Stomach smooth muscle (tissue), 2 donors: ENCODE measurements around the gene GJB5.

Experiments used
- H3K27ac ChIP-seq: one replicate; pipeline ENCODE4 v1.7.0; 2013; ENCODE audit warnings: mild to moderate bottlenecking, low read length, inconsistent platforms
- H3K27me3 ChIP-seq, 2 donors: one replicate each; pipeline ENCODE4 v1.7.0; 2013; ENCODE audit warnings: low read length in 2 of 2; ENCODE audit not compliant: insufficient read depth in 2 of 2, control insufficient read depth in 1 of 2
- H3K36me3 ChIP-seq, 2 donors: one replicate each; pipeline ENCODE4 v1.7.0; 2013; ENCODE audit warnings: low read length in 2 of 2; ENCODE audit not compliant: control insufficient read depth in 2 of 2, insufficient read depth in 2 of 2
- H3K4me1 ChIP-seq: one replicate; pipeline ENCODE4 v1.7.0; 2013; ENCODE audit warnings: low read length; ENCODE audit not compliant: control insufficient read depth, insufficient read depth
- H3K4me3 ChIP-seq, 2 donors: one replicate each; pipeline ENCODE4 v1.7.0; 2013; ENCODE audit warnings: low read length in 2 of 2
- H3K9ac ChIP-seq, 2 donors: one replicate each; pipeline ENCODE4 v1.7.0; 2013; ENCODE audit warnings: low read length in 2 of 2, mild to moderate bottlenecking in 1 of 2
- H3K9me3 ChIP-seq, 2 donors: one replicate each; pipeline ENCODE4 v1.7.0; 2013; ENCODE audit warnings: low read length in 2 of 2; ENCODE audit not compliant: control insufficient read depth in 2 of 2
- donor health status: healthy.
- donor health status: Pancreatic carcinoma.

The GJB5 gene

DNA sequence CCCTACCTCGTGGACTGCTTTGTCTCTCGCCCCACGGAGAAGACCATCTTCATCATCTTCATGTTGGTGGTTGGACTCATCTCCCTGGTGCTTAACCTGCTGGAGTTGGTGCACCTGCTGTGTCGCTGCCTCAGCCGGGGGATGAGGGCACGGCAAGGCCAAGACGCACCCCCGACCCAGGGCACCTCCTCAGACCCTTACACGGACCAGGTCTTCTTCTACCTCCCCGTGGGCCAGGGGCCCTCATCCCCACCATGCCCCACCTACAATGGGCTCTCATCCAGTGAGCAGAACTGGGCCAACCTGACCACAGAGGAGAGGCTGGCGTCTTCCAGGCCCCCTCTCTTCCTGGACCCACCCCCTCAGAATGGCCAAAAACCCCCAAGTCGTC, 39.9 kb downstream of the GJB5 start:
- Histone ChIP-seq H3K36me3 (peaks cover 0 to 9% of the 10 kb centered on the region in 2 donors), H3K9me3 (no peaks in the 10 kb centered on the region), H3K9ac (no peak overlapping the region), H3K27ac (no peak overlapping the region), H3K4me1 (peaks cover 4% of the 10 kb centered on the region), H3K27me3 (peaks cover 16 to 17% of the 10 kb centered on the region in 2 donors), H3K4me3 (peak overlapping the region in 1 of 2 donors; percentile 40)

DNA sequence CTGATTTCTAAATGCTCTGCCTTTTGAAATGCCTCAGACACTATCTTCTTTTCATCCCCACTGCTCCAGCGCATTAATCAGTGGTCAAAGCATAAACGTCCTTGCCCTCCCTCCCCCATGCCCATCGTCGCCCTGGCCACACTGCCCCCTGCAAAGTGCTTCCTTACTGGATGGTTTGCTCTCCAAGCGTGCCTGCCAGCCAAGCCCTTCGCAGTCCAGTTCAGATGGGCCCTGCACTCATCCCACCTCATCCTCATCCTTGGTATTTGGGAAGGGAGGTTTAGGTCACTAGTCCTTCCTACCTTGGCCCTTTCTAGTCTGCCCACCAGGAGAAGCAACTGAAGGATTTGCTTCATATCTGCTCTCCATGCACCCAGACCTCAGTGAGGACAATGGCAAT, 41.1 kb downstream of the GJB5 start:
- Histone ChIP-seq H3K4me1 (peaks cover 4% of the 10 kb centered on the region), H3K9ac (no peak overlapping the region), H3K9me3 (no peaks in the 10 kb centered on the region), H3K4me3 (peak overlapping the region in 1 of 2 donors; percentile 54), H3K36me3 (peaks cover 0 to 9% of the 10 kb centered on the region in 2 donors), H3K27me3 (peaks cover 16 to 17% of the 10 kb centered on the region in 2 donors), H3K27ac (no peak overlapping the region)

- peaks cover 0 to 9% of the 10 kb centered on the region in 2 donors for H3K36me3 ChIP-seq
- no peaks in the 10 kb centered on the region for H3K9me3 ChIP-seq
- H3K4me1 ChIP-seq, result peaks cover 4% of the 10 kb centered on the region
- H3K9ac ChIP-seq, result no peak overlapping the region
- H3K4me3 ChIP-seq, result peak overlapping the region in 1 of 2 donors; percentile 54
- H3K27me3 ChIP-seq, result peaks cover 14 to 15% of the 10 kb centered on the region in 2 donors
- H3K27ac ChIP-seq, result no peak overlapping the region
Measured at GRCh38 chr1:34796990-34797389, 42.1 kb downstream of the GJB5 start.

GRCh38 chr1:34800214-34800613, 45.4 kb downstream of the GJB5 start:
- Histone ChIP-seq H3K27ac (no peak overlapping the region), H3K27me3 (no peaks in the 10 kb centered on the region), H3K4me3 (no peak overlapping the region), H3K9me3 (no peaks in the 10 kb centered on the region), H3K9ac (no peak overlapping the region), H3K36me3 (no peaks in the 10 kb centered on the region), H3K4me1 (no peaks in the 10 kb centered on the region)

GRCh38 chr1:34803770-34804169, 48.9 kb downstream of the GJB5 start:
- Histone ChIP-seq H3K9me3 (no peaks in the 10 kb centered on the region), H3K4me1 (no peaks in the 10 kb centered on the region), H3K27ac (no peak overlapping the region), H3K27me3 (no peaks in the 10 kb centered on the region), H3K4me3 (no peak overlapping the region), H3K9ac (no peak overlapping the region), H3K36me3 (no peaks in the 10 kb centered on the region)

DNA sequence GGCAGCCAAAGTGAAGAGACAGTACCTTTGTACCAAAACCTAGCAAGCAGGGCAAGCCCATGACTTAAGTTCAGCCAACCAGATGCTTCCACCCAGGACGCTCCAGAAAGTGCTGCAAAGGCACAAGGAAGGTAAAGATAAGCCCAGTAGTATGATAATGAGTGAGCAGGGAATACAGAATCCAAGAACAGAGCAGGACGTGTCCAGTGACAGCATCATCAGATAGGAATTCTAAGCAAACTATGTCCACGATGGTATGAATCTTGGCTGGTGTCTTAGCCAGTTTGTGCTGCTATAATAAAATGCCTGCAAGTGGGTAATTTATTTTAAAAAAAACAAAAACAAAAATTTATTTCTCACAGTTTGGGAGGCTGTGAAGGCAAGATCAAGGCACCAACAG, 51.5 kb downstream of the GJB5 start:
- no peak overlapping the region for H3K27ac ChIP-seq
- H3K27me3 ChIP-seq, result no peaks in the 10 kb centered on the region
- H3K9ac ChIP-seq, result no peak overlapping the region
- no peaks in the 10 kb centered on the region for H3K4me1 ChIP-seq
- no peaks in the 10 kb centered on the region for H3K9me3 ChIP-seq
- no peak overlapping the region for H3K4me3 ChIP-seq
- no peaks in the 10 kb centered on the region for H3K36me3 ChIP-seq
